Activated T-cell treated with anti-CD3 and anti-CD28 coated beads for 4 hours (primary cell): Measurements from ENCODE around the gene HIPK2.

Experiments used
- DNase-seq: peaks from one replicate; pipeline ENCODE4 v3.0.0-alpha.2; 2020

HIPK2 gene

GRCh38 chr7:139750459-139751095 is 27.2 kb downstream of the HIPK2 start:
- DNase-seq, result no peak

- DNase-seq, result no peak
These were observed 28.3 kb downstream of the HIPK2 start for GRCh38 chr7:139749545-139749944.

GRCh38 chr7:139748941-139749340 is 28.9 kb downstream of the HIPK2 start:
- no peak for DNase-seq

GRCh38 chr7:139748373-139748765 is 29.4 kb downstream of the HIPK2 start:
- no peak for DNase-seq

GRCh38 chr7:139747662-139748372 is 30.0 kb downstream of the HIPK2 start:
- DNase-seq, result no peak

- DNase-seq, result no peak
These were observed 31.1 kb downstream of the HIPK2 start for GRCh38 chr7:139746652-139747051.

GRCh38 chr7:139745678-139746143 is 32.1 kb downstream of the HIPK2 start:
- no peak for DNase-seq

GRCh38 chr7:139744768-139745677 is 32.8 kb downstream of the HIPK2 start:
- DNase-seq, result no peak

GRCh38 chr7:139743967-139744767 is 33.6 kb downstream of the HIPK2 start:
- no peak for DNase-seq

- no peak for DNase-seq
These were observed 34.4 kb downstream of the HIPK2 start for GRCh38 chr7:139743267-139743966.

- no peak for DNase-seq
These were observed 35.9 kb downstream of the HIPK2 start for GRCh38 chr7:139741789-139742344.

GRCh38 chr7:139741239-139741638 is 36.6 kb downstream of the HIPK2 start:
- no peak for DNase-seq

- no peak for DNase-seq
These were observed 37.8 kb downstream of the HIPK2 start for GRCh38 chr7:139739863-139740597.

- no peak for DNase-seq
These were observed 39.0 kb downstream of the HIPK2 start for GRCh38 chr7:139738772-139739171.

GRCh38 chr7:139738101-139738489 is 39.7 kb downstream of the HIPK2 start:
- DNase-seq, result no peak

GRCh38 chr7:139737221-139738100 is 40.3 kb downstream of the HIPK2 start:
- no peak for DNase-seq

- no peak for DNase-seq
These were observed 41.7 kb downstream of the HIPK2 start for GRCh38 chr7:139735912-139736595.

GRCh38 chr7:139735466-139735865 is 42.3 kb downstream of the HIPK2 start:
- no peak for DNase-seq

GRCh38 chr7:139734395-139734794 is 43.4 kb downstream of the HIPK2 start:
- no peak for DNase-seq
